ENCODE measurements around the gene FRMD5. TPM values are rescaled to one million over a fixed set of nuclear protein-coding genes. Genes with fewer than 3 reads are reported as not detected.

The FRMD5 gene
- total RNA-seq, 1 donor from 2014 or later = 7.8 TPM

DNA sequence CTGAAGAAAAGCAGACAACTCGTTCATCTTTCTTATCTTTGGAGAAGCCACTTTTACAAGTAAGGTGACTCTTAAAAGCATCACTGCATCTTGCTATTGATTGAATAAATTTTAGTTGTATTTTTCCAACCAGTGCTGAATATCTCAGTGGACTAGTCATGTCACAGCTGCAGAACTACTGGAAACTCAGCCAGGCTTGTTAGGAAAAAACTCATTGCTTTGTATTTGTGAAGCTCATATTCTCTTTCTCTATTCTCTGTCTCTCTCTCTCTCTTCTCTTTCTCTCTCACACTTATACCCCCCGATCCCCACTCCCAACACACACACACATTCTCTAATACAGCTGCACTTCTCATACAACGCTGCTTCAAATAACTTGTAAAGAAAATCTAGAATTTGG, 264.0 kb downstream of the FRMD5 start:
- no peaks in the 10 kb centered on the region for H3K9me3 Mint-ChIP-seq (ENCODE audit: low read depth)
- no peak overlapping the region for H3K4me3 Mint-ChIP-seq (ENCODE audit: low read depth)
- TF ChIP-seq CTCF (IDR thresholded peaks at IDR 0.05; ENCODE audit: unreplicated experiment) = no peak
- H3K27me3 Mint-ChIP-seq = peaks cover 5% of the 10 kb centered on the region
- H3K36me3 Mint-ChIP-seq (ENCODE audit: insufficient read depth) = no peaks in the 10 kb centered on the region
- DNase-seq (ENCODE audit: low spot score, unreplicated experiment) = no peak
- H3K27ac Mint-ChIP-seq = no peak overlapping the region
- H3K4me1 Mint-ChIP-seq (ENCODE audit: low read depth) = no peaks in the 10 kb centered on the region

- Mint-ChIP-seq H3K4me3 (ENCODE audit: low read depth) (no peak overlapping the region), H3K4me1 (ENCODE audit: low read depth) (no peaks in the 10 kb centered on the region), H3K27ac (no peak overlapping the region)
Measured at GRCh38 chr15:43930556-43930955, 264.5 kb downstream of the FRMD5 start.

GRCh38 chr15:43930079-43930478, 265.0 kb downstream of the FRMD5 start:
- H3K9me3 Mint-ChIP-seq (ENCODE audit: low read depth) = no peaks in the 10 kb centered on the region
- H3K27me3 Mint-ChIP-seq = peaks cover 5% of the 10 kb centered on the region
- H3K4me3 Mint-ChIP-seq (ENCODE audit: low read depth) = no peak overlapping the region
- DNase-seq (ENCODE audit: low spot score, unreplicated experiment) = no peak
- no peaks in the 10 kb centered on the region for H3K36me3 Mint-ChIP-seq (ENCODE audit: insufficient read depth)
- H3K4me1 Mint-ChIP-seq (ENCODE audit: low read depth) = no peaks in the 10 kb centered on the region
- TF ChIP-seq CTCF (IDR thresholded peaks at IDR 0.05; ENCODE audit: unreplicated experiment) = no peak
- no peak overlapping the region for H3K27ac Mint-ChIP-seq

More at GRCh38 chr15:43930556-43930955, 264.5 kb downstream of the FRMD5 start:
- H3K36me3 Mint-ChIP-seq (ENCODE audit: insufficient read depth) = no peaks in the 10 kb centered on the region
- H3K9me3 Mint-ChIP-seq (ENCODE audit: low read depth) = no peaks in the 10 kb centered on the region
- DNase-seq (ENCODE audit: low spot score, unreplicated experiment) = no peak
- no peak for TF ChIP-seq CTCF (IDR thresholded peaks at IDR 0.05; ENCODE audit: unreplicated experiment)
- H3K27me3 Mint-ChIP-seq = peaks cover 5% of the 10 kb centered on the region

- Mint-ChIP-seq H3K27ac (no peak overlapping the region), H3K4me3 (ENCODE audit: low read depth) (no peak overlapping the region)
- no peak for DNase-seq (ENCODE audit: low spot score, unreplicated experiment)
Measured at GRCh38 chr15:43928152-43928551, 266.9 kb downstream of the FRMD5 start.

DNA sequence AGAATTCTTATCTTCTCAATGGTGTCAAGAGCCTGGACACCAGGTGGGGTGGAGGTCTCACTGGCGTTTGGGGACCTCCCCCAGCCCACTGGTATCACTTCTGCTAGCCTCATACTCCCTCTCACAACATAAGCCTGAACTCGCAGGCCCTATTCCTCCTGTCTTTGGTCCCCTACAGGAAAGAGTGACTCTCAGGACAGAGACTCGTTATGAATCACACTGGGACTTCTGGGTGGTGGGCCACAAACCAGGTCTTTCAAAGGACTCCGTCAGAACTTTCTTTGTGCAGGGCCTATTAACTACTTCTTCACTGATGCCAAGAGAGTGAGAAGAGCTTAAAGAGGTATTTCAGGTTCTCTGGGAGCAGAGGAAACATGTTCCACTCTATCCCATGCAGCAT, 267.9 kb downstream of the FRMD5 start:
- Mint-ChIP-seq H3K4me1 (ENCODE audit: low read depth) (no peaks in the 10 kb centered on the region), H3K36me3 (ENCODE audit: insufficient read depth) (no peaks in the 10 kb centered on the region), H3K27ac (no peak overlapping the region), H3K27me3 (peaks cover 5% of the 10 kb centered on the region), H3K4me3 (ENCODE audit: low read depth) (no peak overlapping the region), H3K9me3 (ENCODE audit: low read depth) (no peaks in the 10 kb centered on the region)
- no peak for DNase-seq (ENCODE audit: low spot score, unreplicated experiment)
- no peak for TF ChIP-seq CTCF (IDR thresholded peaks at IDR 0.05; ENCODE audit: unreplicated experiment)

More at GRCh38 chr15:43928152-43928551, 266.9 kb downstream of the FRMD5 start:
- TF ChIP-seq CTCF (IDR thresholded peaks at IDR 0.05; ENCODE audit: unreplicated experiment) = no peak
- H3K27me3 Mint-ChIP-seq = peaks cover 5% of the 10 kb centered on the region
- H3K36me3 Mint-ChIP-seq (ENCODE audit: insufficient read depth) = no peaks in the 10 kb centered on the region
- no peaks in the 10 kb centered on the region for H3K4me1 Mint-ChIP-seq (ENCODE audit: low read depth)
- H3K9me3 Mint-ChIP-seq (ENCODE audit: low read depth) = no peaks in the 10 kb centered on the region
